ENCODE results near the gene SEPTIN7. TPM values are rescaled to one million over a fixed set of nuclear protein-coding genes. Genes with fewer than 3 reads are reported as not detected.

SEPTIN7 gene
- total RNA-seq, 1 experiment from 2014 or later = 161 TPM

DNA sequence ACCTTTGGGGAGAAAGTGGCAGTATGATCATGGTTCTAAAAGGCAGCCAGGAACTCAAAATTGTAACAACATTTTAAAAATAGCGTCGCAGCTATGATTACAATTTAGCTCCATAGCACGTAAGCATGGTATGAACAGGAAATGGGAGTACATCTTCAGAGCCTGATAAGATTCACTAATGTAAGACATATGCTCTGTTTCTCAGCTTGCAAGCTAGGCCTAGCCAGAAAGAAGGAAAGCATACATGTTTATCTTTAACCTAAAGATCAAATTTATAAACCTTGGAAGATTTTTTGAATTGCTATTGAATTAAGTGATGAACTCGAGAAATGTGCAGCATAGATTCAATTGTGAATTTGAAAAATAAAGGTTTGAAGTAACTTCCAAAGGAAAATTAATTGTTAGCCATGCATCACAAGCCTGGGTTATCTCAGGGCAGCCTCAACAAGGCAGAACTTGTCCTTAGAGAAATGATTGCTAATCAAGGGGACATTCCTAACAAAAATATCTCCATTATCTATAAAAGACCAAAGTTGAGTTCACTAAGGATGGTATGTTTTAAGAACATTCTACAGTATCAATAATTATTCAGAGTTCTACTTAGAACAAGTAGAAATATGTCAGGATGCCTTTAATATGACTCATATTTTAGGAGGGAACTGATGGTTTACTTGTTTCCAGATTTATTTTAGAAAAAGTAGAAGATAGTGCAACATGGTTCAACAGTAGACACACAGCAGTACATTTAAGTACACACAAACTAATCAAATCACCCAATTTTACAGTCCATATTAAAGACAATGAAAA is 38.8 kb upstream of the SEPTIN7 start (continued):
- TF ChIP-seq, protein P1, sequence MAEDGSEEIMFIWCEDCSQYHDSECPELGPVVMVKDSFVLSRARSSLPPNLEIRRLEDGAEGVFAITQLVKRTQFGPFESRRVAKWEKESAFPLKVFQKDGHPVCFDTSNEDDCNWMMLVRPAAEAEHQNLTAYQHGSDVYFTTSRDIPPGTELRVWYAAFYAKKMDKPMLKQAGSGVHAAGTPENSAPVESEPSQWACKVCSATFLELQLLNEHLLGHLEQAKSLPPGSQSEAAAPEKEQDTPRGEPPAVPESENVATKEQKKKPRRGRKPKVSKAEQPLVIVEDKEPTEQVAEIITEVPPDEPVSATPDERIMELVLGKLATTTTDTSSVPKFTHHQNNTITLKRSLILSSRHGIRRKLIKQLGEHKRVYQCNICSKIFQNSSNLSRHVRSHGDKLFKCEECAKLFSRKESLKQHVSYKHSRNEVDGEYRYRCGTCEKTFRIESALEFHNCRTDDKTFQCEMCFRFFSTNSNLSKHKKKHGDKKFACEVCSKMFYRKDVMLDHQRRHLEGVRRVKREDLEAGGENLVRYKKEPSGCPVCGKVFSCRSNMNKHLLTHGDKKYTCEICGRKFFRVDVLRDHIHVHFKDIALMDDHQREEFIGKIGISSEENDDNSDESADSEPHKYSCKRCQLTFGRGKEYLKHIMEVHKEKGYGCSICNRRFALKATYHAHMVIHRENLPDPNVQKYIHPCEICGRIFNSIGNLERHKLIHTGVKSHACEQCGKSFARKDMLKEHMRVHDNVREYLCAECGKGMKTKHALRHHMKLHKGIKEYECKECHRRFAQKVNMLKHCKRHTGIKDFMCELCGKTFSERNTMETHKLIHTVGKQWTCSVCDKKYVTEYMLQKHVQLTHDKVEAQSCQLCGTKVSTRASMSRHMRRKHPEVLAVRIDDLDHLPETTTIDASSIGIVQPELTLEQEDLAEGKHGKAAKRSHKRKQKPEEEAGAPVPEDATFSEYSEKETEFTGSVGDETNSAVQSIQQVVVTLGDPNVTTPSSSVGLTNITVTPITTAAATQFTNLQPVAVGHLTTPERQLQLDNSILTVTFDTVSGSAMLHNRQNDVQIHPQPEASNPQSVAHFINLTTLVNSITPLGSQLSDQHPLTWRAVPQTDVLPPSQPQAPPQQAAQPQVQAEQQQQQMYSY (CRISPR knock-in tag; IDR thresholded peaks at IDR 0.05) = no peak
- TF ChIP-seq, protein P2, sequence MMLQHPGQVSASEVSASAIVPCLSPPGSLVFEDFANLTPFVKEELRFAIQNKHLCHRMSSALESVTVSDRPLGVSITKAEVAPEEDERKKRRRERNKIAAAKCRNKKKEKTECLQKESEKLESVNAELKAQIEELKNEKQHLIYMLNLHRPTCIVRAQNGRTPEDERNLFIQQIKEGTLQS (CRISPR knock-in tag; conservative IDR thresholded peaks at IDR 0.05) = no peak
- TF ChIP-seq RELA (CRISPR knock-in tag; IDR thresholded peaks at IDR 0.05; ENCODE audit: borderline replicate concordance) (no peak), JUN (CRISPR knock-in tag; IDR thresholded peaks at IDR 0.05) (no peak), GTF2I (CRISPR knock-in tag; conservative IDR thresholded peaks at IDR 0.05) (no peak), CREM (CRISPR knock-in tag; IDR thresholded peaks at IDR 0.05) (no peak)
- TF ChIP-seq, protein P3, sequence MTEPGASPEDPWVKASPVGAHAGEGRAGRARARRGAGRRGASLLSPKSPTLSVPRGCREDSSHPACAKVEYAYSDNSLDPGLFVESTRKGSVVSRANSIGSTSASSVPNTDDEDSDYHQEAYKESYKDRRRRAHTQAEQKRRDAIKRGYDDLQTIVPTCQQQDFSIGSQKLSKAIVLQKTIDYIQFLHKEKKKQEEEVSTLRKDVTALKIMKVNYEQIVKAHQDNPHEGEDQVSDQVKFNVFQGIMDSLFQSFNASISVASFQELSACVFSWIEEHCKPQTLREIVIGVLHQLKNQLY (CRISPR knock-in tag; IDR thresholded peaks at IDR 0.05) = no peak
- TF ChIP-seq, protein P4, sequence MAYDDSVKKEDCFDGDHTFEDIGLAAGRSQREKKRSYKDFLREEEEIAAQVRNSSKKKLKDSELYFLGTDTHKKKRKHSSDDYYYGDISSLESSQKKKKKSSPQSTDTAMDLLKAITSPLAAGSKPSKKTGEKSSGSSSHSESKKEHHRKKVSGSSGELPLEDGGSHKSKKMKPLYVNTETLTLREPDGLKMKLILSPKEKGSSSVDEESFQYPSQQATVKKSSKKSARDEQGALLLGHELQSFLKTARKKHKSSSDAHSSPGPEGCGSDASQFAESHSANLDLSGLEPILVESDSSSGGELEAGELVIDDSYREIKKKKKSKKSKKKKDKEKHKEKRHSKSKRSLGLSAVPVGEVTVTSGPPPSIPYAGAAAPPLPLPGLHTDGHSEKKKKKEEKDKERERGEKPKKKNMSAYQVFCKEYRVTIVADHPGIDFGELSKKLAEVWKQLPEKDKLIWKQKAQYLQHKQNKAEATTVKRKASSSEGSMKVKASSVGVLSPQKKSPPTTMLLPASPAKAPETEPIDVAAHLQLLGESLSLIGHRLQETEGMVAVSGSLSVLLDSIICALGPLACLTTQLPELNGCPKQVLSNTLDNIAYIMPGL (CRISPR knock-in tag; IDR thresholded peaks at IDR 0.05) = no peak
- TF ChIP-seq, protein P5, sequence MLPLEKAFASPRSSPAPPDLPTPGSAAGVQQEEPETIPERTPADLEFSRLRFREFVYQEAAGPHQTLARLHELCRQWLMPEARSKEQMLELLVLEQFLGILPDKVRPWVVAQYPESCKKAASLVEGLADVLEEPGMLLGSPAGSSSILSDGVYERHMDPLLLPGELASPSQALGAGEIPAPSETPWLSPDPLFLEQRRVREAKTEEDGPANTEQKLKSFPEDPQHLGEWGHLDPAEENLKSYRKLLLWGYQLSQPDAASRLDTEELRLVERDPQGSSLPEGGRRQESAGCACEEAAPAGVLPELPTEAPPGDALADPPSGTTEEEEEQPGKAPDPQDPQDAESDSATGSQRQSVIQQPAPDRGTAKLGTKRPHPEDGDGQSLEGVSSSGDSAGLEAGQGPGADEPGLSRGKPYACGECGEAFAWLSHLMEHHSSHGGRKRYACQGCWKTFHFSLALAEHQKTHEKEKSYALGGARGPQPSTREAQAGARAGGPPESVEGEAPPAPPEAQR (CRISPR knock-in tag; IDR thresholded peaks at IDR 0.05) = no peak

DNA sequence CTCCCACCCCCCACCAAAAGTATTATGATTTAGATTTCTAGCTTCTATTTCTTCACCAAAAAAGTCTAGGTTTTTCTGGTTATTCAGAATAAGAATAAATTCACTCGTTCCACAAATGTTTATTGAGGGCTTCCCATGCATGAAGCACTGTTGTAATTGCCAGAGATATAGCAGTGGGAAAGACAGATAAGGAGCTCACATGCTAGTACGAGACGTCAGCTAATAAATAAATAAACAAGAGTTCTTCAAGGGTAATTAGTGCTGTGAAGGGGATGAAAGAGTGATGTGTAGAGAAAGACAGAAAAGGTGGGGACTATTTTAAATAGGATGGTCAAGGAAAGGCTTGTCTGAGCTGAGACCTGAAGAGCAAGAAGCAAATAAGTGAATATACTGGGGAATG is 38.1 kb upstream of the SEPTIN7 start:
- Mint-ChIP-seq H3K4me3 (no peak overlapping the region), H3K9me3 (0 out of 2 replicates have a peak, but pooled peaks cover 9% of the 10 kb centered on the region), H3K27ac (no peak overlapping the region), H3K36me3 (no peaks in the 10 kb centered on the region), H3K4me1 (no peaks in the 10 kb centered on the region), H3K27me3 (ENCODE audit: low read depth) (0 out of 2 replicates have a peak, but pooled peaks cover 2% of the 10 kb centered on the region)
- no peak for DNase-seq (ENCODE audit: low spot score)
- ATAC-seq = no peak
- POLR2A ChIA-PET = no interaction called here
- CTCF ChIA-PET = interaction anchor here (0.7 kb wide), 1 partner anchor 905 kb away, joined by 4 read pairs; no protein-coding TSS in a partner anchor
- TF ChIP-seq ZNF423 (CRISPR knock-in tag; IDR thresholded peaks at IDR 0.05) (no peak), TCF7 (CRISPR knock-in tag; IDR thresholded peaks at IDR 0.05; ENCODE audit: low read depth) (no peak), FOXP1 (CRISPR knock-in tag; IDR thresholded peaks at IDR 0.05; ENCODE audit: borderline replicate concordance) (no peak), GTF2I (CRISPR knock-in tag; conservative IDR thresholded peaks at IDR 0.05) (no peak), GRHL2 (CRISPR knock-in tag; IDR thresholded peaks at IDR 0.05; ENCODE audit: insufficient replicate concordance, severe bottlenecking) (no peak), ZNF416 (CRISPR knock-in tag; IDR thresholded peaks at IDR 0.05) (no peak), JAZF1 (CRISPR knock-in tag; IDR thresholded peaks at IDR 0.05) (no peak)
- TF ChIP-seq, protein P6, sequence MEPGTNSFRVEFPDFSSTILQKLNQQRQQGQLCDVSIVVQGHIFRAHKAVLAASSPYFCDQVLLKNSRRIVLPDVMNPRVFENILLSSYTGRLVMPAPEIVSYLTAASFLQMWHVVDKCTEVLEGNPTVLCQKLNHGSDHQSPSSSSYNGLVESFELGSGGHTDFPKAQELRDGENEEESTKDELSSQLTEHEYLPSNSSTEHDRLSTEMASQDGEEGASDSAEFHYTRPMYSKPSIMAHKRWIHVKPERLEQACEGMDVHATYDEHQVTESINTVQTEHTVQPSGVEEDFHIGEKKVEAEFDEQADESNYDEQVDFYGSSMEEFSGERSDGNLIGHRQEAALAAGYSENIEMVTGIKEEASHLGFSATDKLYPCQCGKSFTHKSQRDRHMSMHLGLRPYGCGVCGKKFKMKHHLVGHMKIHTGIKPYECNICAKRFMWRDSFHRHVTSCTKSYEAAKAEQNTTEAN (CRISPR knock-in tag; IDR thresholded peaks at IDR 0.05) = no peak
- TF ChIP-seq, protein P1 (CRISPR knock-in tag; IDR thresholded peaks at IDR 0.05) = no peak
- TF ChIP-seq, protein P7, sequence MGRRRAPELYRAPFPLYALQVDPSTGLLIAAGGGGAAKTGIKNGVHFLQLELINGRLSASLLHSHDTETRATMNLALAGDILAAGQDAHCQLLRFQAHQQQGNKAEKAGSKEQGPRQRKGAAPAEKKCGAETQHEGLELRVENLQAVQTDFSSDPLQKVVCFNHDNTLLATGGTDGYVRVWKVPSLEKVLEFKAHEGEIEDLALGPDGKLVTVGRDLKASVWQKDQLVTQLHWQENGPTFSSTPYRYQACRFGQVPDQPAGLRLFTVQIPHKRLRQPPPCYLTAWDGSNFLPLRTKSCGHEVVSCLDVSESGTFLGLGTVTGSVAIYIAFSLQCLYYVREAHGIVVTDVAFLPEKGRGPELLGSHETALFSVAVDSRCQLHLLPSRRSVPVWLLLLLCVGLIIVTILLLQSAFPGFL (CRISPR knock-in tag; IDR thresholded peaks at IDR 0.05; ENCODE audit: borderline replicate concordance) = no peak
- TF ChIP-seq, protein P8, sequence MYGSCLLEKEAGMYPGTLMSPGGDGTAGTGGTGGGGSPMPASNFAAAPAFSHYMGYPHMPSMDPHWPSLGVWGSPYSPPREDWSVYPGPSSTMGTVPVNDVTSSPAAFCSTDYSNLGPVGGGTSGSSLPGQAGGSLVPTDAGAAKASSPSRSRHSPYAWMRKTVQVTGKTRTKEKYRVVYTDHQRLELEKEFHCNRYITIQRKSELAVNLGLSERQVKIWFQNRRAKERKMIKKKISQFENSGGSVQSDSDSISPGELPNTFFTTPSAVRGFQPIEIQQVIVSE (CRISPR knock-in tag; IDR thresholded peaks at IDR 0.05; ENCODE audit: borderline replicate concordance) = no peak
